ENCODE measurements around the gene OSBPL1A. TPM values are rescaled to one million over a fixed set of nuclear protein-coding genes. Genes with fewer than 3 reads are reported as not detected.

Gene OSBPL1A
- total RNA-seq, 1 donor from 2014 or later = 10.8 TPM

DNA sequence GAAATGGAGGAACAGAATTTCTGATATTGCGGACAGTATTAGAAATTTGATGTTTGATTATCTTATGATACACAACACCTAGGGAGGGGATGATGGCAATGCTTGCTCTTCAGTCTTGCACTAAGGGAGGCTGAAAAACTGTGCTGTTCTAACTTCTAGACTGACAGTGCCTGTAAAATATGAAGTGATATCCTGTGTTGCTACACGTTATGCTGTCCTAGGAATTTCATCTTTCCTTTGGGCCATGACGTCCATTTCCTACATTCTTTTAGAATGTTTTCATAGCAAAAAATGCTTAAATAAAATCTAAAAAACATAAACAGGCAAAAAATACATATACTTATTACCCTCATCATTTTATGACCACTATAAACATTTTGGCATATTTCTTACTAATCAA lies 55.3 kb downstream of the OSBPL1A start:
- DNase-seq (ENCODE audit: low read depth in 2 of 2) = peak; percentile 21 to 33

GRCh38 chr18:24341361-24341760 lies 56.3 kb downstream of the OSBPL1A start:
- DNase-seq (ENCODE audit: low read depth in 2 of 2) = no peak

GRCh38 chr18:24333084-24333483 lies 64.5 kb downstream of the OSBPL1A start:
- DNase-seq (ENCODE audit: low read depth in 2 of 2) = no peak

- DNase-seq (ENCODE audit: low read depth in 2 of 2) = no peak
These were observed 71.4 kb downstream of the OSBPL1A start for GRCh38 chr18:24326211-24326610.

DNA sequence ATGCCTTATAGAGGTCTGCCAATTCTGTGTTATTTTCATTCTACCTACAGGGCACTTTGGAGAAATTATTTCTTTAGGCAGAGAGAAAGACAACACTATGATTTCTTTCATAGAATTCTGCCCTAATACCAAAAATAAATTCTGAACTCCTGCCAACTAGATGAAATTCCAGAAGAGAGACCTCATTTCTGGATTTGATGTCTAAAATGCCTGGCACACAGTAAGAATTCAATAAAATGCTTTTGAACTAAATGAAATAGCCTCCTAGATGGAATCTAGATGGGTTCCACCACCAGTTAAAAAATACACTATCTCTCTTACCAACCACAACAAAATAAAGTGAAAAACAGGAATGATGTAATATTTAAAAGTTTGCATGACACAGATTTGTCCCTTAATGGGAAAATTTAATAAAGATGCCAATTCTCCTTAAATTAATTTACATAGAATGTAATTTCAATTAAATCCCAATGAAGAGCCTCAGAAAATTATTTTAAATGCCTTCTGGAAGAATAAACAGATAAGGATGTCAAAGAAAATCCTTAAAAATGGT lies 75.0 kb downstream of the OSBPL1A start:
- peak; percentile 13 to 28 for DNase-seq (ENCODE audit: low read depth in 2 of 2)

DNA sequence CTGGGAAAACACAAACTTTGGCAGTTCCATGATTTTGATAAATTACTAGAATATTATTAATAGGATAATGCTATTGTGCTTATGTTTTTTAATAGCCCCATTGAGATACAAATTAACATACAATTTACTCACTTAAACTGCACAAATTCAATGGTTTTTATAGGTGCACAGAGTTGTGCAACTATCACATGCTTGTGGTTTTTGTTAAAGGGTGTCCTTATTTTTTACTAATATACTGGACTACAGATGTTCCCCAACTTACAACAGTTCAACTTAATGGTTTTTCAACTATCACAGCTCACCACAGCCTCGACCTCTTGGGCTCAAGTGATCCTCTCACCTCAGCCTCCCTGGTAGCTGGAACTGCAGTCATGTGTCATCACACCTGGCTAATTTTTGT lies 76.6 kb downstream of the OSBPL1A start:
- DNase-seq (ENCODE audit: low read depth in 2 of 2) = no peak

DNA sequence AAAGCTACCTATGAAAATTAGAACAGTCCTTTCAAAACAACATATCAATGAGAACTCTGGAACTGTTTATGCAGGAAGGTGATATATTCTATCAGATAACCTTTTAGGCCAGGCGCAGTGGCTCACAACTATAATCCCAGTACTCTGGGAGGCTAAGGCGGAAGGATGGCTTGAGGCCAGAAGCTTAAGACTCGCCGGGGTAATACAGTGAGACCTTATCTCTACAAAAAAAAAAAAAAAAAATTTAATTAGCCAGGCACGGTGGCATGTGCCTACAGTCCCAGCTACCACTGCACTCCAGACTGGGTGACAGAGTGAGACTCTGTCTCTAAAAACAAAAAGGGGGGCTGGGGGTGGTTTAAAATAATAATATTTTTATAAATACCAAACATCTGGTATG lies 77.9 kb downstream of the OSBPL1A start:
- DNase-seq (ENCODE audit: low read depth in 2 of 2) = peak in 1 of 2 donors; percentile 1

GRCh38 chr18:24317370-24317769 lies 80.3 kb downstream of the OSBPL1A start:
- DNase-seq (ENCODE audit: low read depth in 2 of 2) = no peak

GRCh38 chr18:24315170-24315569 lies 82.5 kb downstream of the OSBPL1A start:
- no peak for DNase-seq (ENCODE audit: low read depth in 2 of 2)

- no peak for DNase-seq (ENCODE audit: low read depth in 2 of 2)
These were observed 91.4 kb downstream of the OSBPL1A start for GRCh38 chr18:24306201-24306600.

GRCh38 chr18:24300703-24301102 lies 96.9 kb downstream of the OSBPL1A start:
- DNase-seq (ENCODE audit: low read depth in 2 of 2) = no peak

DNA sequence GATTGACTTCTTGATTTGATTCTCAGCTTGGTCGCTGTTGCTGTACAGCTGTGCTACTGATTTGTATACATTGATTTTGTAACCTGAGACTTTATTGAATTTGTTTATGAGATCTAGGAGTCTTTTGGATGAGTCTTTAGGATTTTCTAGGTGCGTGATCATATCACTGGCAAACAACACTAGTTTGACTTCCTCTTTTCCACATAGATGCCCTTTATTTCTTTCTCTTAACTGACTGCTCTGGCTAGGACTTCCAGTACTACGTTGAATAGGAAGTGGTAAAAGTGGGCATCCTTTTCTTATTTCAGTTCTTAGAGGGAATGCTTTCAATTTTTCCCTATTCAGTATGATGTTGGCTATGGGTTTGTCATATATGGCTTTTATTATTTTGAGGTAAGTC lies 101.3 kb downstream of the OSBPL1A start:
- DNase-seq (ENCODE audit: low read depth in 2 of 2) = no peak

GRCh38 chr18:24293254-24293653 lies 104.4 kb downstream of the OSBPL1A start:
- no peak for DNase-seq (ENCODE audit: low read depth in 2 of 2)

DNA sequence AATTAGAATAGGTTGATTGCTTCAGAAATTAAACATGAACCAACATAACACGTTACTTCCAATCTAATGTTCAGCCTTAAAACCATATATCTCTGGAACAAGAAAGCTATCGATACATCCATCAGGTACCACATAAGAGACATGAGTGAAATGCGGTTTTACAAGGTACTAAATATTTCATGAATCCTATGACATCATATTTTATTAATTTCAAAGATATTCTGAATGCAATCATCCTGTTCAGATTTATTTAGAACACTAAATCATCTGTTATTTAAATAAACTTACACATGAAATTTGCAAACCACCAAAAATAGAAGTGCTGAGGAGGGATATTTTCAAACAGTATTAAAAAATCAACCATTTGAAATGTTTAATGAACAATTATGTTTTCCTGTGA lies 119.0 kb downstream of the OSBPL1A start:
- no peak for DNase-seq (ENCODE audit: low read depth in 2 of 2)

DNA sequence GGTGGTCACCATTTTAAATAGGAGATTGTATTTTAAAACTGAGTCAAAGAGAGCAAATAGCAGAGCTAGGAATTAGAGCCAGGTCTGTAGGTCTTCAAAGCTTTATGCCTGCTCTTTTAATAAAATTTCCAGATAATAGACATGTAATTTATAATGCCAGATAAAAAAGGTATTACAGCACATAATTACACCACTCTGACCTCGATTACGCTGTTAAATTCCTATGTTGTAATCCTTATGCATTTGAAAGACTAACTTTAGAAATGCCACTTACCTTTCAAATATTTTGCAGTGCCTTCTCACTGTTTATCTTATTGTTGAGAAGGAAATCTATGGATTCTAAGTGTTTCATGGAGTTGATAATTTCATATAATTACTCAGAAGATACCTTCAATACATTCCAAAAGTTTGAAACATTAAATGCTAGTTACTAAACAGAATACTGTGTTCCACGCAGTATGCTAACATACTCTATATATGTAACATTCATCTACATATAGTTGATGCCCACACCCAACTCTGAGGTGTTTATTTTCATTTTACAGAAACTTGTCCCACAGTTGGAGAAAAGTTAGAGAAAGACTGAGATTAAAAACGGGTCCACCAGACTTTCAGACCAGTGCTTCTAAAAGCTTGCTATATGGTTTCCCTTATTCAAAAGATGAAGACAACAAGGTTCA lies 120.0 kb downstream of the OSBPL1A start:
- DNase-seq (ENCODE audit: low read depth in 2 of 2) = no peak

DNA sequence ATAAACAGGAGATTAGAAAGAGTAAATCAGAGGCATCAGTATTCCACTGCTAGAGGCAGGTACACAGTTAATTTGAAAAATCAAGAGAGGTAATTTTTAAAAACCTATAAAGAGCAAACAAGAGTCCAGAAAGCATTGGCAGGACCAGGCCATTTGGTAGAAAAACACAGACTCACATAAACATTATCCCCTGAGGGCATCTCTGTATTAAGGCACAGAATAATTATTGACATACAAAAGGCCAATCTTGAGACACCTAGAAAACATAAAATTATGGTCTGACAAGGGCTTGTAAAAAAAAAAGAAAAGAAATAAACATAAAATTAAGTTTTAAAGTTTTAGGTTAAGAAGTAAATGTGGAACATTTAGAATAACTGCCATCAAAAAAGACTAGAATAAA lies 120.6 kb downstream of the OSBPL1A start:
- no peak for DNase-seq (ENCODE audit: low read depth in 2 of 2)

DNA sequence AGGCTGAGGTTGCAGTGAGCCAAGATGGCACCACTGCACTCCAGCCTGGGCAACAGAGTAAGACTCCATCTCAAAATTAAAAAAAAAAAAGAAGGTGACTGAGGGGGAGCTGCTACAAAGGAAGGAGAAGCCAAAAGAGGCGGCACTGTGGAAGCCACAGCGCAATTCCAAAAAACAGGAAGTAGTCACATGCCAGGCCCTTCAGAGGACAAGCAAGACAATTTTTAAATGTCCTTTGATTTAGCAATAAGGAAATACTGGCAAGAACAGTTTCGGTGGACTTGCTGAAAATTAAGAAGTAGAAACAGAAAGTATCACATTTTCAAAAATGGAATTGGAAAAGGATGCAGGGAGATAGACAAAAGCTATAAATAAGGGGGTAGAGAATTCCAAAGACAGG lies 122.8 kb downstream of the OSBPL1A start:
- DNase-seq (ENCODE audit: low read depth in 2 of 2) = no peak

DNA sequence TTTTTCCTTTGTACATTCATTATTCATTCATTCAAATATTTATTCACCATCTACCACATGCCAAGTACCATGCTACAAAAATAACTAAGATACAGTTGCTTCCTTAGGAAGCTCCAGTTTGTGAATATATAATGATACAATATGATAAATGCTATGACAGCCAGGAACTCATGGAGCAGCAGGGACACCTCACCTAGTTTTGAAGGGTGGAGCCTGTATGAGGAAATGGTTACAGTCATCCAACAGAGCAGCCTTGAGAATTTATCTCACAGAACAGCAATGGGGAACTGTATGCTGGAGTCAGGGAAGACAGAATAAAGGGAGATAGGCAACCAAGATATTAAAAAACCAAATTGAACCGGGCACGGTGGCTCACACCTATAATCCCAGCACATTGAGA lies 124.0 kb downstream of the OSBPL1A start:
- DNase-seq (ENCODE audit: low read depth in 2 of 2) = no peak

- DNase-seq (ENCODE audit: low read depth in 2 of 2) = no peak
These were observed 125.4 kb downstream of the OSBPL1A start for GRCh38 chr18:24272229-24272525.

DNA sequence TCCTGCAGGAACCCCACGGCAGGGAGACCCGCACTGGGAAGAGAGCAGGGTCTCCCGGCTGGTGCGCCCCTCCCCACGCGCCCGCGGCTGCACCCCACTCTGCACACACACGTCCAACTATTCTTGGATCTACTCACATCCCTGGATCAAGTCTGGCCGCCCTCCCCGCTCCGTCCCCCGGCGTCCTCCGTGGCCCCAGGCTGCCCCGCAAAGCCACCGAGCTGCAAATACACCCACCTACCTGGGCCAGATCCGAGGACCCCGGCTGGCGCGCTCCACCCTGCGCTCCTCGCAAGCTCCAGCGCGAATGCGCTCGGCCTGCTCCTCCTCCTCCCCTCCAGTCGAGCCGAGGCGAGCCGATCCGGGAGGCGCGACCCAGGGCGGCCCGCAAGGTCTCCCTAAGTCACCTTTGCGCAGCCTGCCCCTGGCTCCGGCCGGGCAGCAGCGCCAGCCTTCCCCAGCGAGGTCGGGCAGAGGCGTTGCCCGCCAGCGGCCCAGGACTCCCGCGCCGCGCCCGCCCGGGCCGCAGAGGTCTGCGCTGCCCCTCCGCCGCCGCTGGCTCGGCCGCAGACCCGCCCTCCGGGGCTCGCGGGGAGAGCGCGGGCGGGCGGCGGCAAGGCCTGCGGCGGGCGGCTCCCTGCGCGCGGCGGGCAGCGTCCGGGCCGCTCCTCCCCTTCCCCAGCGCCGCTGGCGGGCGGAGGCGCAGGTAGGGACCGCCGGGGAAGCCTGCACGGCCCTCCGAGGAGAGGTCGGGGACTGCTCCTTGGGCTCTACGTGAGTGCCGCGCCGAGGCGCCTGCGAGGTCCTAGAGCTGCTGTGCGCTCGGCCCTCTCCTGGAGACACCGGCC lies 126.0 kb downstream of the OSBPL1A start:
- peak; percentile 27 to 77 for DNase-seq (ENCODE audit: low read depth in 2 of 2)

DNA sequence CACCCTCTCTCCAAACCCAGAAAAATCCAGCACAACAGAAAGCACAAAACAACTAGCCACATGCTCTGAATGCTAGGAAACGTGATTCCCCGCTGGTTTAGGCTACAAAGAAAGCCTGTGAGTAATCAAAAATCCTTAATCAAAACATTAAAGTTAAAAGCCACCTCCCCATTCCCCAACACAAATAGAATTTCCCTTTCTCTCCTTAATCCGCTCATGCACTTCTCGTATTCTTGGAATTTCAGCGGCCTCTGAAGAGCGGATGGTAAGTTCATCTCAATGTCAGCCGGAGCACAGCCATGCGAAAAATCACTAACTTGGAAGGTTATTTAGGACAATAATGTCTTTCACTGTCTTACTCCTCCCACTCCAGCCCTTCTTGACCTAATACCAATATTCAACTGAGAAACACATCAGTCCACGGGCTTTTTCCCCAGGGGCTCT lies 126.7 kb downstream of the OSBPL1A start:
- DNase-seq (ENCODE audit: low read depth in 2 of 2) = peak in 1 of 2 donors; percentile 23

DNA sequence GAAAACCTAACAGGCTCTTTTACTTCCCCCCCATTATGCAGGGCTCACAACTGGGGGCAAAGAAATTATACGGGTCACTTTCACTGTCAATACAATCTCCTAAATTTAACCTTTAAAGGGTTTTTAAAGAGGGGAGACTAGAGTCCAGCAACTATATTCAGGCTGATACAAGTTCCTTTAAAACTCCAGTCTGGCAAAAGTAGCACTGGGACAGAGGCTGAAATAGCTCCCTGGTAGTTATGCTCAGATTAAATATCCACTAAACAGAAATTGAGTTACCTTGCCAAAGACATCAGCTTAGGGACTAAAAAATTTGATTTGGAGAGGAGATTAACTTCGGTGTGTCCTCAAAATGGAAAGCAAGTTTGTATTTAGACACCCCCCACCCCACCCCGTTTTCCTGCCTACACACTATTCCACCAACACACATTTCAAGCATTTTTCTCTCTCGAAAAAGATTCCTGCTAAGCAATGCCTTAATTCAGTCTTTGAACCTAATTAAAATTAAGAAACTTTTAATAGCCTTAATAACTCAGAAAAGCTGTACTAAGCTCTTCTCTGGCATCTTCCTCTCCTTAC lies 127.2 kb downstream of the OSBPL1A start:
- DNase-seq (ENCODE audit: low read depth in 2 of 2) = no peak

All from dermis microvascular lymphatic vessel endothelial cell (primary cell).